HG03439 (cell line): Measurements from ENCODE around the gene RNF26.

Experiments
- ATAC-seq: cut with Tn5 transposase; IDR thresholded peaks from one replicate; pipeline ENCODE4 v1.9.1; 2021; ENCODE audit warnings: mild to moderate bottlenecking, moderate library complexity; ENCODE audit not compliant: unreplicated experiment

The RNF26 gene

DNA sequence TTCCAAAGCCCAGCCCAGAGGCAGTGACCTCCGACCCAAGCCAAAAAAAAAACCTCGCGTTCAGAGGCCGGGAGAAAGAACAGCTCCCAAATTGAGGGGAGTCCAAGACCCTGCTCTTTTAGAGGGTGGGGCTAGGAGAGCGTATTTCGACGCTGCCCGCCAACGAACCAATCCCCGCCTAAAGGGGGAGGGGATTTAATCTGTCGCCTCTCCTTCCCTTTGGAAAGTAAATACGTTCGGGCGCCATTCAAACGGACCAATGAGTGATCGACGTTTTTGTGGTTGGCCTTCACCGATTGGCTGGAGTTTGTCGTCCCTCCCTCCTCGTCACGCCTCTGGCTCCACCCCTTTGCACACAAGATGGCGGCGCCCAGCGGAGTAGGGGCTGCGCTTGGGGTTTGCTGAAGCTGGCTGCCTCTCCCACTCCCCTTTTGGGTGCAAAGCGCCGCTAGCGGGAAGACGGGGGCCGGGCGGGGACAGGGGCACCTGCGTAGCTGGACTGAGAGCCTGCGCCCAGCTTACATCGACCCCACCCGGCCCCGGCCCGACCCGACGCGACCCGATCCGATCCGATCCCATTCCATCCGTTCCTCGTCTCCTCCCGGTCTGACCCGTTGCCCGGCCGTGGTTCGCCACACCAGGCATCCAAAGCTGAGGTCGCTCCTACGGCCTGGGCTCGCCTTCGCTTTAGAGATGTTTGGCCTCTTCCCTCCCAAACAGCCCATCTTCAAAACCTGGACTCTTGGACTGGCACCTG is at the start of gene RNF26:
Gene RNF26 (plus strand): TSS at position 354 of the 757 bp plus-strand sequence. CDS start 596 bp downstream, outside the sequence.
- peak; percentile 92 for ATAC-seq

DNA sequence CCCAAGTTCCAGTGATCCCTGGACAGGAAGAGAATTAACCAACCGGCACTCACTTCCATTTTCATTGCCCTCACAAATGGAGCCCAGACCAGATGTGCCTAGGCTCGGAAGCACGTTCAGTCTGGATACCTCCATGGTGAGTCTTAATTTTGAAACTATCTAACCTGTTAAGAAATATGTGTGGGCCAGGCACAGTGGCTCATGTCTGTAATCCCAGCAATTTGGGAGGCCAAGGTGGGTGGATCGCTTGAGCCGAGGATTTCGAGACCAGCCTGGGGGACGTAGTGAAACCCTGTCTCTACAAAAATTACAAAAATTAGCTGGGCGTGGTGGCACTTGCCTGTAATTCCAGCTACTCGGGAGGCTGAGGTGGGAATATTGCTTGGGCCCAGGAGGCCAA is 48.9 kb upstream of the RNF26 start:
- ATAC-seq: no peak

- ATAC-seq: no peak
Measured at GRCh38 chr11:119288219-119288618, 46.1 kb upstream of the RNF26 start.

- no peak for ATAC-seq
Measured at GRCh38 chr11:119290894-119291497, 43.3 kb upstream of the RNF26 start.

DNA sequence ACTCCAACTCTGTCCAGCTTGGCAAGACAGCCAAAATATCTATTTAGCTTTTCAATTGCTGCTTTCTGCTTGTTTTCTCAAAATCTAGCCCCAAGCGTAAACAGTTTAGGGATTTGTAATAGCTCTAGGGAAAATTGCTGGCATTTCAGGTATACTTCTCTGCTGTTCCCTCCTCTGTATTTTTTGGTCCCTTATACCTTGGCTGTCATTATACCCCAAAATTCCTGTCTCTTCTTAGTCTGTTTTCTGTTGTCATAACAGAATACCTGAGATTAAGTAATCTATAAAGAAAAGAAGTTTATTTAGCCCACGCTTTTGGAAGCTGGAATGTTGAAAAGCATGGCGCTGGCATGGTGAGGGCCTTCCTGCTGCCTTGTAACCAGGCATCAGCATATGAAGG is 40.9 kb upstream of the RNF26 start:
- ATAC-seq: no peak

DNA sequence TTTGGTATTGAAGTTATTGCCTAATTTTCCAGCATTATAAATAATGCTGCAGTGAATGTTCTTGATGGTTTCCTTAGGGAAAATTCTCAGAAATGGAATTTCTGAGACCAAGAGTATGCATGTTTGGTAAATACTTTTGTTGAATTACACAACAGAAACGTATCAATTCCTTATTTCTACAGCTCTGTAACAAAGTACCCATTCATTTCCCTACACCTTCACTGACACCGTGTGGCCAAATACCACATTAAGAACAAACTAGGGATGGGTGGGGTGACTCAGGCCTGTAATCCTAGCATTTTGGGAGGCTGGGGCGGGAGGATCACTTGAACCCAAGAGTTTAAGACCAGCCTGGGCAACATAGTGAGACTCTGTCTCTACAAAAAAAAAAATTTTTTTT is 39.1 kb upstream of the RNF26 start:
- no peak for ATAC-seq

DNA sequence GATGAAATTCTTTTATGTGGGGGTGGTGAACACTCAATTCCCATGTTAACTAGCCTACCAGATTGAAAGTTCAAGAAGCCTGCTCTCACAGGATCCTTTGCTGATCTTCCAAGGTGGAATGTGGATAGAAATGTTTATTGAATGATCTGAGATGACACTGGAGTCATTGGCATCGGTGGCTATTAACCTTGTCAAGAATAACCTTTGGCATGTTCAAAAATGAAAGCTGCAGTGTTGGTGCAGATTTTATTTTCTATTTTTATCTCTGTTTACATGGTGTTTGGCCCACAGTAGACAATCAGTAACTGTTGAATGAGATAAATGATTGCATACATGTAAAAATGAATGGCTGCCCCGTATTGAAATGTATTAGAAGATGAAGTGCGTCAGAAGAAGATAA is 36.4 kb upstream of the RNF26 start:
- ATAC-seq: no peak

GRCh38 chr11:119298726-119299125 is 35.6 kb upstream of the RNF26 start:
- no peak for ATAC-seq

DNA sequence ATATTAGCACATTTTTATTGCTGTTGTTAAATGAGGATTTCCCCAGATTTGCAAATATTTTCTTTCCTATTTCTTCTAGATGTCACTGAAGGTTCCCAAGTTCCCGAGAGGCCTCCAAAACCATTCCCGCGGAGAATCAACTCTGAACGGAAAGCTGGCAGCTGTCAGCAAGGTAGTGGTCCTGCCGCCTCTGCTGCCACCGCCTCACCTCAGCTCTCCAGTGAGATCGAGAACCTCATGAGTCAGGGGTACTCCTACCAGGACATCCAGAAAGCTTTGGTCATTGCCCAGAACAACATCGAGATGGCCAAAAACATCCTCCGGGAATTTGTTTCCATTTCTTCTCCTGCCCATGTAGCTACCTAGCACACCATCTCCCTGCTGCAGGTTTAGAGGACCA is 34.9 kb upstream of the RNF26 start:
- no peak for ATAC-seq

GRCh38 chr11:119300198-119300964 is 33.9 kb upstream of the RNF26 start:
- ATAC-seq: no peak

DNA sequence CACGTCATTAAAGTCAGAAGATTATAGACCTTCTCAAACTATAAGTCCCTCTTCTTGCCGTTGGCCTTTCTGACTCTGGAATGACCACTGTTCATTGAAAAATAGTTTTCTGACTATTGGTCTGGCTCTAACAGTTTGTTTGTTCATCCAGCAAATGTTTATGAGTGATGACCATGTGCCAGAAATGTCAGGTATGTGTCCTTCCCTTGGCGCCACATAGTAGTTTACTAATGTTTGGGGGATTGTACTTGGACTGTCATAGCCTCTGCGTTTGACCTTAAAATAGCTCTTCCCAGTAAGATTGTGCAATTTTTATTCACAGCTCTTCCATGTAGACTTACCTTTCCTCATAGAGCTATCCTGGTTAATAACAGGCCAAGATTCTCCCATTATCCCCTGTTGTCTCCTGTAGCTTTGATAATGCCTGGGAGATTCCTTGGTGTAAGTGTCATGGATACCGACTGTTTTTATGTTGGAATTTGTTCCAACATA is 31.1 kb upstream of the RNF26 start:
- ATAC-seq: no peak

- ATAC-seq: no peak
Measured at GRCh38 chr11:119305556-119306372, 28.6 kb upstream of the RNF26 start.

GRCh38 chr11:119306373-119306890 is 27.9 kb upstream of the RNF26 start:
- ATAC-seq: no peak

DNA sequence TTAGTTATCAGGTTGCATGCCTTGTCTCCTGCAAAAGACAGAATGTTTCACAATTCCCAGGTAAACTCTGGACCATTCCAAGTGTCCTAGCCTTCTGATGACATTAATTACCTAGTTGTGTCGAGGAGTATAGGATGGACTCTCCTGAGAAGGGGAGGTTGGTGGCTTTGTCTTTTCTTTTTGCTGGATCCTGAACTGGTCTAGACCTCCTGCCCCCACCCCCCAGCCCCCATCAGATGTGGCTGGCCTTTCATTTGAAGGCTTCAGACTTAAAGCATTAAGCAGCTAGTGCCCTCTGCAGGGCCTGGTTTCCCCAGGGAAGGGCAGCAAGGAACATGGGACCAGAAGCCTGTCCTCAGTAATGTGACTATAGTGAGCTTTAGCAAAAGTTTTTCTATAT is 27.1 kb upstream of the RNF26 start:
- ATAC-seq: no peak

DNA sequence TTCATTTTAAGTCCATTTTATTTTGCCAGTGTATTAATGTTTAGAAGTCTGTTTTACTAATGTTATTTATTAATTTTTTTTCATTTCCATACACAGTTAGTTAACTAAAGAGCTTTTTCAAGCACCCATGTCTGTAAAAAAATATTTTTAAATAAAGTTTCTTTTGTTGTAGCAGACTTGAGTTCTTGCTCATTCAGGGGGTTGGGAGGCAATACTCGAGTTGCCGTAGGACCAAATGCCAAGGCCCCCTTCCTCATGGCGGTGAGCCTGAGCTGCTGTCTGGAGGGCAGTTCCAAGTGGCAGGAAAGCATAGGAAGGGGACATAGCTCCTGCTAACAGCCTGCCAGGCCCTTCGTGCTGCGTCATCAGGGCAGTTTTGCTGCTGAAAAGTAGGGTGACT is 26.4 kb upstream of the RNF26 start:
- ATAC-seq: no peak

DNA sequence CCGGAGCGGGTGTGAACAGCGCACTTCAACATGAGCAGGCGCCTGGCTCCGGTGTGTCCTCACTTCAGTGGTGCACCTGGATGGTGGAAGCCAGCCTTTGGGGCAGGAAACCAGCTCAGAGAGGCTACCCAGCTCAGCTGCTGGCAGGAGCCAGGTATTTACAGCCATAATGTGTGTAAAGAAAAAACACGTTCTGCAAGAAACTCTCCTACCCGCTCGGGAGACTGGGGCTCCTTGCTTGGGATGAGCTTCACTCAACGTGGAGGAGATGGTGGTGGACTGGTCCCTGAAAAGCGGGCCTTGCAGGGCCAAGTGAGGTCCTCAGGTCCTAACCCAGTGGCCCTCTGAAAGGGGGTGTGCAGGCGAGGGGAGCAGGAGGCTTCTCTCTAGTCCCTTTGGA is 24.9 kb upstream of the RNF26 start:
- ATAC-seq: no peak

DNA sequence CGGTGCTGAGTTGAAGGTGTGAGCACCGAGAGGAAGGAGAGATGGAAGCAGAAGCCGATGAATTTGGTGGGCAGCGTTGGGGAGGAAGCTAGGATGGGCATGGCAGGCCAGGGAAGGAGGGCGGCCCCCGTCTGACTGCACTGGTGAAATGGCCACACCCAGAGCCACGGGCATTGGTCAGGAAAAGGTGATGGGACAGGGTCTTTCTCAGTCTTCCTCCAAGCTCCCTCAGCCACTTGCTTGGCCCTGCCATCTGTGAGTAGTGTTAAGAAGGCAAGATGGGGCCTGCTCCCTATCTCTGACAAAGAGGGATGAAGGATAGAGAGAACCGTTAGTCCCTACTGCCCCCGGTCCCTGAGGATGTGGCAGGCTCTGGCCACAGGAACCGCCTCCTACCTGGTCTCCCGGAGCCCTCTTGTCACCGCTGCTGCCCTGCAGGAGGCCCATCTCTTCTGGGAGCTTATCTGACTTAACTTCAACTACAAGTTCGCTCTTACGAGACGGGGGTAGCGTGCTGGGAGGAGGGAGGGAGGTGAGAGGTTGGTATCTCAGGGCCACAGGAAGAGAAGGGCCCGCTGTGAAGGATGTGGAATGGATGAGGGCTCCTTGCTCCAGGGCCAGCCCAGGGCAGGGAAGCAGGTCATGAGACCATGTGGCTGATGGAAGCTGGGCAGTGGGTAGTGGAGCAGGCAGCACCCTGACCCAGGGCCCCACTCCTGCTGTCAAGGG is 24.2 kb upstream of the RNF26 start:
- no peak for ATAC-seq

DNA sequence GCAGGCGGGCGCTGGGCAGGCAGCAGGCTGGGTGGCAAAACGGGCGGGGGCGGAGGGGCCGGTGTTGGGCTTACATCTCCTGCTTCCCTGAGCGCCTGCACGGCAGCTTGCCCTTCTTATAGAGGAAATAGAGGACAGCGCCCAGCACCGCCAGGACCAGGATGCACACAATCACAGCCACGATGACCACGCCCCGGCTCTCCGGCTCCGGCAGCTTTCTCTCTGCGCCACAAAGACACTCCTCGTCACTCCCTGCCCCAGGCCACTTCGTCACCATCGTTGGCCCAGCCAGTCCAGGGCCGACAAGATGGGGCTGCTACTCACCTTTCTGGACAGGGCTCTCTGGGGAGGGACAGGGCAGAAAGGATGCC is 23.7 kb upstream of the RNF26 start:
- ATAC-seq: no peak

- ATAC-seq: no peak
Measured at GRCh38 chr11:119314726-119315125, 19.6 kb upstream of the RNF26 start.
